Coronary artery (tissue), 2 donors: ENCODE data around the gene SUB1.
"Not testable (repeated sequence)": the region's sequence is repeated elsewhere in the genome, so short reads cannot be mapped to it uniquely, and the experiment has no call there.

Experiments used
- DNase-seq: peaks from one replicate; pipeline ENCODE4 v3.0.0-alpha.2; 2017; ENCODE audit warnings: low spot score
- H3K27ac ChIP-seq, 2 donors: fragments of 200-600 bp; sonication (generic); one replicate each; pipeline ENCODE4 v1.5.1; 2016 to 2019
- H3K4me3 ChIP-seq: fragments of 200-600 bp; sonication (generic); 2 replicates; pipeline ENCODE4 v1.5.1; 2016; ENCODE audit warnings: mild to moderate bottlenecking, moderate library complexity
- CTCF ChIP-seq: fragments of 200-600 bp; sonication (generic); IDR thresholded peaks from one replicate; pipeline ENCODE4 v1.5.1; 2019; ENCODE audit warnings: antibody characterized with exemption

The SUB1 gene

GRCh38 chr5:32566319-32567111, 18.8 kb upstream of the SUB1 start:
- Histone ChIP-seq H3K27ac (no peak overlapping the region), H3K4me3 (no peak overlapping the region)
- no peak for DNase-seq
- no peak for TF ChIP-seq CTCF

DNA sequence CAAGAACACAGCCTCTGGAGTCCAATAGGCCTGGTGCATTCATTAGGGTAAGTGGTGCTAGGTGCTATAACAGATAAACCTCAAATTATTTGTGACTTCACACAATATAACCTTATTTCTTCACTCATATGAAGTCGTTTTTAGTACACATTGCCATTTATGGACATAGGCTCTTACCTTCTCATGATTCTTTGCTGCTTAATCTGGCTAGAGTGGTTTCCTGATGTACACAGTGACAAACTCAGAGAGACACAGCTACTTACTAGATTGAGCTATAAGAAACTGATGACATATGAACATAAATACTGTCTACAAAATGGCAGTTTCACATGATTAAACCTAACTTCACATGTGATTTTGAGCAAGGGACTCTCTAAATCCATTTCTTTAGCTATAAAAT, 14.2 kb upstream of the SUB1 start:
- no peak overlapping the region for H3K27ac ChIP-seq
- no peak for TF ChIP-seq CTCF
- no peak for DNase-seq
- no peak overlapping the region for H3K4me3 ChIP-seq

- no peak overlapping the region for H3K4me3 ChIP-seq
- no peak for DNase-seq
- no peak overlapping the region for H3K27ac ChIP-seq
- TF ChIP-seq CTCF = no peak
Measured at GRCh38 chr5:32572778-32573480, 12.4 kb upstream of the SUB1 start.

- H3K27ac ChIP-seq, DNase-seq, H3K4me3 ChIP-seq: not testable (repeated sequence)
Measured at GRCh38 chr5:32573481-32573854, 11.9 kb upstream of the SUB1 start.

DNA sequence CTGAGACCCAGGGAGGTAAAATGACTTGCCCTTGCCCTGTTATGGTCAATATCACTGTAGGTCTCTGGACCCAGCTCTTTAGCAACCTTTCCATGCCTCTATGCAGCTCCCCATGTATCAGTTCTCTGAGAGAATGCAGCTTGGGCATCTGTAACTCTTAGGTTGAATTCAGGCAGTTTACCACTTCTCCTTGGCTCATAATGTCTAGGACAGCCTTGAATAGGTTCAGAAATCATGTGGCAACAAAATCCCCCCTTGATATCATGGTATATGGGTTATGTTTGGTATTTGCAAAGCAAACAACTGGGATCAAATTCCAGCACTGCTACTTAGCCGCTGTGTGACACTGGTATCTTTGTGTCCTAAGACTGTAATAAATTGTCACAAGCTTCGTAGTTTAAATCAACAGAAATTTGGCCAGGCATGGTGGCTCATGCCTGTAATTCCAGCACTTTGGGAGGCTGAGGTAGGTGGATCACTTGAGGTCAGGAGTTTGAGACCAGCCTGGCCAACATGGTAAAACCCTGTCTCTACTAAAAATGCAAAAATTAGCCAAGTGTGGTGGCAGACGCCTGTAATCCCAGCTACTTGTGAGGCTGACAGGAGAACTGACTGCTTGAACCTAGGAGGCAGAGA, 10.7 kb upstream of the SUB1 start:
- no peak for DNase-seq
- Histone ChIP-seq H3K4me3 (no peak overlapping the region), H3K27ac (no peak overlapping the region)
- no peak for TF ChIP-seq CTCF

DNA sequence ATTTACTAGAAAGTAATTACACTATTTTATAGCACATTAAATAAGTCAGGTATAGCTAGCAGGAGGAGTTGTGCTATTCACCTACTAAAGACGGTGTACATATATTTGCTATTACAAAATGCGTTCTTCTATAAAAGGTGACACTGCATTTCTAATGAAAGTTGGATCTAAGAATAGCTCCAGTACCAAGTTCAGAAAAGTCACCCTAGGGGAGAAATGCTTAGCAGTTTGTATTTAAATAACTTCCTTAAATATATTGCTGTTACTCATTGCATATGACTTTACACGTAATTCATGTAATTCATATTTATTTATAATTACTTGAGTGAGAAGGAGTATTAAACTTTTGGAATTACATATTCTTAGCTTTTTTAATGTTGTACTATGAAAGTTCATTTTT, 7.0 kb upstream of the SUB1 start:
- TF ChIP-seq CTCF = no peak
- Histone ChIP-seq H3K4me3 (no peak overlapping the region), H3K27ac (no peak overlapping the region)
- DNase-seq = no peak

DNA sequence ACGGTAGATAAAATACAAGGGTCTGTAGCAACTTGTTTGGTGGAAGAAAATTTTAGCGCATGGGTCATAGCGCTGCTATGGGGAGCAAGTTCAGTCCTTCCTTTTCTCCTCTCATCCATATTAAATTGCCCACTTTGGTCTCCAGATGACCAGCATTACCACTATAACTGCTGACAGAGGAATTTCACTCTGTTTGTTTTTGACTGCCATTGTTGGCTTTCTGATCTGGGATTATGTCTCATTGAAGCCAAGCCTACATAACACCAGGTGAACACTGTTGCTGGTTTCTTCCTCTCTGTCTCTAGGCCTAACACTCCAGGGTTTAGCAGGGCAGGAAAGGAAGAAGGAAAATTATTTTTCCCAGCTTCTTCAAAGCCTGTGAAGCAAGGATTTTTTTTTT, 6.6 kb upstream of the SUB1 start:
- Histone ChIP-seq H3K4me3 (no peak overlapping the region), H3K27ac (no peak overlapping the region)
- no peak for TF ChIP-seq CTCF
- DNase-seq = no peak
